ENCODE data around the gene ADGRB3.

The ADGRB3 gene

DNA sequence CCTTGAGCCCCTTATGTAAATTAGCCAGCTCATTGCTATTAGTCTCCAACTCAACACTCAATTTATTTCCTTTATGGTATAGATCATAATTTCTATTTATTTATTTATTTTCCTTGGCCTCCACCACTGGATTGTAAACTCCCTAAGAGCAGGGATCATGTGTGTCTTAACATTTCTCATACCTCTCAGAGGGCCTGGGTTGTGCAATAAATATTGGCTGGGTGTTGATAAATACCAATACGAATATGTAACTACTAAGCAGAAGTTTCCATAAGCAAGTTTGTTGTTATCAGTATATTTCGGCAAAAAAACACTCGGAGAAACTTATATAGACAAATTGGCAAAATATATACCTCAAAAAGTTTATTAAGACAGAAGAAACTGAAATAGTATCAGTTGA is 257.4 kb downstream of the ADGRB3 start:
- Histone ChIP-seq H2BK12ac (ENCODE audit: low read length in 2 of 2) (no peak overlapping the region), H3K18ac (ENCODE audit: low read depth in 1 of 2, low read length in 2 of 2) (no peak overlapping the region), H3K27me3 (ENCODE audit: control insufficient read depth in 1 of 2, insufficient read depth in 1 of 2, low read length in 2 of 2) (no peaks in the 10 kb centered on the region), H3K4me3 (ENCODE audit: insufficient read depth in 1 of 2, low read depth in 1 of 2, low read length in 2 of 2) (no peak overlapping the region), H3K27ac (ENCODE audit: low read length, poor library complexity, severe bottlenecking) (no peak overlapping the region), H3K4ac (ENCODE audit: low read depth in 1 of 2, low read length in 2 of 2) (no peak overlapping the region), H3K9me3 (ENCODE audit: control insufficient read depth, low read length) (no peaks in the 10 kb centered on the region), H2BK15ac (ENCODE audit: low read depth, poor library complexity, severe bottlenecking) (no peak overlapping the region), H4K8ac (ENCODE audit: low read length) (no peak overlapping the region), H3K79me1 (replicated peaks; ENCODE audit: low read length, poor library complexity, severe bottlenecking) (no peaks in the 10 kb centered on the region), H3K36me3 (ENCODE audit: control insufficient read depth in 1 of 2, insufficient read depth in 2 of 2, low read depth in 1 of 2, low read length in 2 of 2) (no peaks in the 10 kb centered on the region), H3K4me2 (ENCODE audit: low read length, poor library complexity, severe bottlenecking) (no peak overlapping the region), H2BK5ac (ENCODE audit: low read depth, low read length, poor library complexity, severe bottlenecking) (no peak overlapping the region), H3K9ac (ENCODE audit: low read length) (no peak overlapping the region), H2AFZ (ENCODE audit: low read depth, low read length) (no peak overlapping the region), H3K4me1 (ENCODE audit: control insufficient read depth, insufficient read depth, low read depth, low read length) (peaks cover 1% of the 10 kb centered on the region), H2AK5ac (ENCODE audit: low read length, severe bottlenecking) (no peak overlapping the region), H4K91ac (ENCODE audit: low read length) (no peak overlapping the region), H3K14ac (ENCODE audit: low read length in 2 of 2) (no peak overlapping the region), H2BK120ac (ENCODE audit: low read depth, low read length) (no peak overlapping the region), H3K23ac (ENCODE audit: low read length in 2 of 2) (no peak overlapping the region)
- DNase-seq, result no peak
- no CpG with 5 or more reads among the region's 3 CpGs for WGBS

DNA sequence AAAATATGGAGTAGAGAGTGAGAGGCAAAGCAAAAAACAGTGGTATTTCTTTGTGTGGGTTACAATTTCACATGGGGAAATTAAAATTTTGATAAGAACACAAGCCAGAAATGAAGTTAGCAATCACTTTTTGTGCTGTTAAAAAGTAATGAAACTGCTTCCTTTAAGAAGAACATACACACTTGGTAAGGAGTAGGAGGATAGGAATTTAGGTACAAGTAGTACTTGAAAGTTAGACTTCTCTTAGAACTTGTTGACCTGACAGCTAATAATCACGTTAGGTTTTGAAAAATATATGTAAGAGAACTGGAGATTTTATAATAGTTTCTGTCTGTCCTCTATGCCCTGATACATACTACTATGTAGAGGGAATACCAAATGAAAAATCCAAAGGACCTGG is 260.8 kb downstream of the ADGRB3 start:
- Histone ChIP-seq H3K27ac (ENCODE audit: low read length, poor library complexity, severe bottlenecking) (no peak overlapping the region), H3K23ac (ENCODE audit: low read length in 2 of 2) (no peak overlapping the region), H2BK12ac (ENCODE audit: low read length in 2 of 2) (no peak overlapping the region), H3K4me1 (ENCODE audit: control insufficient read depth, insufficient read depth, low read depth, low read length) (peaks cover 1% of the 10 kb centered on the region), H2BK5ac (ENCODE audit: low read depth, low read length, poor library complexity, severe bottlenecking) (no peak overlapping the region), H3K14ac (ENCODE audit: low read length in 2 of 2) (no peak overlapping the region), H3K4me2 (ENCODE audit: low read length, poor library complexity, severe bottlenecking) (no peak overlapping the region), H3K9me3 (ENCODE audit: control insufficient read depth, low read length) (no peaks in the 10 kb centered on the region), H2AK5ac (ENCODE audit: low read length, severe bottlenecking) (no peak overlapping the region), H4K91ac (ENCODE audit: low read length) (no peak overlapping the region), H3K4me3 (ENCODE audit: insufficient read depth in 1 of 2, low read depth in 1 of 2, low read length in 2 of 2) (no peak overlapping the region), H3K36me3 (ENCODE audit: control insufficient read depth in 1 of 2, insufficient read depth in 2 of 2, low read depth in 1 of 2, low read length in 2 of 2) (no peaks in the 10 kb centered on the region), H2BK15ac (ENCODE audit: low read depth, poor library complexity, severe bottlenecking) (no peak overlapping the region), H2BK120ac (ENCODE audit: low read depth, low read length) (no peak overlapping the region), H3K9ac (ENCODE audit: low read length) (no peak overlapping the region), H3K79me1 (replicated peaks; ENCODE audit: low read length, poor library complexity, severe bottlenecking) (no peaks in the 10 kb centered on the region), H3K18ac (ENCODE audit: low read depth in 1 of 2, low read length in 2 of 2) (no peak overlapping the region), H3K4ac (ENCODE audit: low read depth in 1 of 2, low read length in 2 of 2) (no peak overlapping the region), H3K27me3 (ENCODE audit: control insufficient read depth in 1 of 2, insufficient read depth in 1 of 2, low read length in 2 of 2) (no peaks in the 10 kb centered on the region), H2AFZ (ENCODE audit: low read depth, low read length) (no peak overlapping the region), H4K8ac (ENCODE audit: low read length) (no peak overlapping the region)
- no CpG with 5 or more reads among the region's 1 CpG for WGBS
- DNase-seq, result no peak

DNA sequence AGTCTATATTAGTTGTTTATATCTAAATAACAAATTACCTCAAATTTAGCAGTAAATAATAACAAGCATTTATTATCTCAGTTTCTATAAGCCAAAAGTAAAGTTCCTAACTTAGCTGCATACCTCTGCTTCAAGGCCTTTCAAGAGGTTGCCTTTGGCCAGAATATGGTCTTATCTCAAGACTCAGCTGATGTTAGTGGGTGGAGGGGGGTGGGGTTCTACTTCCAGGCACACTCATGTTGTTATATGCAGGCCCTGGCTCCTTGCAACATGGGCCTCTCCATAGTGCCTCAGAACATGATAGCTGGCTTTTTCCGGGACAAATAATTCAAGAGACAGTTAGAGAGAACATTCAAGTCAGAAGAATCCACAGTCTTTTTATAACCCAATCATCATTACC is 266.0 kb downstream of the ADGRB3 start:
- no peak overlapping the region for H2BK15ac ChIP-seq (ENCODE audit: low read depth, poor library complexity, severe bottlenecking)
- H2AK5ac ChIP-seq (ENCODE audit: low read length, severe bottlenecking), result no peak overlapping the region
- H3K9me3 ChIP-seq (ENCODE audit: control insufficient read depth, low read length), result no peaks in the 10 kb centered on the region
- no peak overlapping the region for H3K14ac ChIP-seq (ENCODE audit: low read length in 2 of 2)
- no peaks in the 10 kb centered on the region for H3K36me3 ChIP-seq (ENCODE audit: control insufficient read depth in 1 of 2, insufficient read depth in 2 of 2, low read depth in 1 of 2, low read length in 2 of 2)
- H3K18ac ChIP-seq (ENCODE audit: low read depth in 1 of 2, low read length in 2 of 2), result no peak overlapping the region
- no peak overlapping the region for H3K4me3 ChIP-seq (ENCODE audit: insufficient read depth in 1 of 2, low read depth in 1 of 2, low read length in 2 of 2)
- no peaks in the 10 kb centered on the region for H3K4me1 ChIP-seq (ENCODE audit: control insufficient read depth, insufficient read depth, low read depth, low read length)
- 100% methylated on average over 1 of the region's 1 CpG for WGBS
- no peak overlapping the region for H2AFZ ChIP-seq (ENCODE audit: low read depth, low read length)
- DNase-seq, result no peak
- H3K27ac ChIP-seq (ENCODE audit: low read length, poor library complexity, severe bottlenecking), result no peak overlapping the region
- H3K79me1 ChIP-seq (replicated peaks; ENCODE audit: low read length, poor library complexity, severe bottlenecking), result no peaks in the 10 kb centered on the region
- no peak overlapping the region for H3K4me2 ChIP-seq (ENCODE audit: low read length, poor library complexity, severe bottlenecking)
- H2BK120ac ChIP-seq (ENCODE audit: low read depth, low read length), result no peak overlapping the region
- H3K27me3 ChIP-seq (ENCODE audit: control insufficient read depth in 1 of 2, insufficient read depth in 1 of 2, low read length in 2 of 2), result no peaks in the 10 kb centered on the region
- no peak overlapping the region for H4K8ac ChIP-seq (ENCODE audit: low read length)
- no peak overlapping the region for H2BK5ac ChIP-seq (ENCODE audit: low read depth, low read length, poor library complexity, severe bottlenecking)
- no peak overlapping the region for H4K91ac ChIP-seq (ENCODE audit: low read length)
- H3K9ac ChIP-seq (ENCODE audit: low read length), result no peak overlapping the region
- H3K23ac ChIP-seq (ENCODE audit: low read length in 2 of 2), result no peak overlapping the region
- no peak overlapping the region for H2BK12ac ChIP-seq (ENCODE audit: low read length in 2 of 2)
- no peak overlapping the region for H3K4ac ChIP-seq (ENCODE audit: low read depth in 1 of 2, low read length in 2 of 2)

DNA sequence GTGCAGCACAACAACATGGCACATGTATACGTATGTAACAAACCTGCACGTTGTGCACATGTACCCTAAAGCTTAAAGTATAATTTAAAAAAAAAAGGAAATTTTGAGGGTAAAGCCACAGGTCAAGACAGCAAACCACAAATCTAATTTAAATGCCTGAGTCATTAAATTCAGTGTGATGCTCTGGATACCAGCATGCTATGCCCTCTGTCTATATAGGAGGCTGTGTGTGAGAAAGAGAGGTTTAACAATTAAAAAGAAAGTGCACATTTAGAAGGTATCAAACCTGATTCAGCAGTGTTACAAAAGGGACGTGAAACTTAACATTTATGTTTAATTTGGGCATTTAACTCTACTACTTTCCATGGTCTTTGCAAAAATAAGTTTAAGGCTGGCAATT is 276.3 kb downstream of the ADGRB3 start:
- Histone ChIP-seq H3K4me3 (ENCODE audit: insufficient read depth in 1 of 2, low read depth in 1 of 2, low read length in 2 of 2) (no peak overlapping the region), H3K4ac (ENCODE audit: low read depth in 1 of 2, low read length in 2 of 2) (no peak overlapping the region), H4K91ac (ENCODE audit: low read length) (no peak overlapping the region), H2BK5ac (ENCODE audit: low read depth, low read length, poor library complexity, severe bottlenecking) (no peak overlapping the region), H3K27ac (ENCODE audit: low read length, poor library complexity, severe bottlenecking) (peak overlapping the region; percentile 29), H3K4me2 (ENCODE audit: low read length, poor library complexity, severe bottlenecking) (no peak overlapping the region), H3K23ac (ENCODE audit: low read length in 2 of 2) (no peak overlapping the region), H2BK120ac (ENCODE audit: low read depth, low read length) (no peak overlapping the region), H2BK15ac (ENCODE audit: low read depth, poor library complexity, severe bottlenecking) (no peak overlapping the region), H2AFZ (ENCODE audit: low read depth, low read length) (no peak overlapping the region), H2AK5ac (ENCODE audit: low read length, severe bottlenecking) (no peak overlapping the region), H4K8ac (ENCODE audit: low read length) (no peak overlapping the region), H3K9me3 (ENCODE audit: control insufficient read depth, low read length) (no peaks in the 10 kb centered on the region), H3K9ac (ENCODE audit: low read length) (no peak overlapping the region), H3K14ac (ENCODE audit: low read length in 2 of 2) (no peak overlapping the region), H2BK12ac (ENCODE audit: low read length in 2 of 2) (no peak overlapping the region), H3K4me1 (ENCODE audit: control insufficient read depth, insufficient read depth, low read depth, low read length) (no peaks in the 10 kb centered on the region), H3K36me3 (ENCODE audit: control insufficient read depth in 1 of 2, insufficient read depth in 2 of 2, low read depth in 1 of 2, low read length in 2 of 2) (no peaks in the 10 kb centered on the region), H3K27me3 (ENCODE audit: control insufficient read depth in 1 of 2, insufficient read depth in 1 of 2, low read length in 2 of 2) (no peaks in the 10 kb centered on the region), H3K79me1 (replicated peaks; ENCODE audit: low read length, poor library complexity, severe bottlenecking) (no peaks in the 10 kb centered on the region), H3K18ac (ENCODE audit: low read depth in 1 of 2, low read length in 2 of 2) (no peak overlapping the region)
- DNase-seq, result no peak
- WGBS, result no CpG with 5 or more reads among the region's 3 CpGs
